Stimulated activated CD8-positive, alpha-beta memory T cell treated with anti-CD3 and anti-CD28 coated beads, Interleukin-7, amount 100 ng/mL, for 24 hours (primary cell): ENCODE results near the gene PPP3CA.
A peak's percentile ranks its signal among the peaks of the same experiment; 100 is the strongest.

Experiments used
- DNase-seq: peaks from one replicate; pipeline ENCODE4 v3.0.0-alpha.2; 2020; ENCODE audit warnings: low read depth

PPP3CA gene

DNA sequence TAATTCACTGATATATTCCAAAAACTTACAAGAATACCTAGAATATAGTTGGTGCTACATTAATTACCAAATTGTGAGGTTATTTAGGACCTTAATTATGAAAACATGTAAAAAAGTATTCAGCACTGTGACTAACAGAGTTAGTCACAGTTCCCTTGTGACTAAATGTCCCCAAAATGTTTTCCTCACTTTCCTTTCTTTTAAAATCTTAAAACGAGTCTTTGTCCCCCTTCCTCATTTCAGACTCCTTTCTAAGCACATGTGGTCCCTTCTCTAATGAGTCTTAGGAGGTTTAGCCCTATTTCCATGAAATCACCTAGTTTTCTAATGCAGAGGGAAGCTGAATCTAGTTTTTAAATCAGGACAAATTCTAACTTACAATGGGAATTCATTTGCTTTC lies 175.0 kb downstream of the PPP3CA start:
- DNase-seq, result no peak

- DNase-seq, result no peak
These were observed 175.6 kb downstream of the PPP3CA start for GRCh38 chr4:101171747-101172146.

DNA sequence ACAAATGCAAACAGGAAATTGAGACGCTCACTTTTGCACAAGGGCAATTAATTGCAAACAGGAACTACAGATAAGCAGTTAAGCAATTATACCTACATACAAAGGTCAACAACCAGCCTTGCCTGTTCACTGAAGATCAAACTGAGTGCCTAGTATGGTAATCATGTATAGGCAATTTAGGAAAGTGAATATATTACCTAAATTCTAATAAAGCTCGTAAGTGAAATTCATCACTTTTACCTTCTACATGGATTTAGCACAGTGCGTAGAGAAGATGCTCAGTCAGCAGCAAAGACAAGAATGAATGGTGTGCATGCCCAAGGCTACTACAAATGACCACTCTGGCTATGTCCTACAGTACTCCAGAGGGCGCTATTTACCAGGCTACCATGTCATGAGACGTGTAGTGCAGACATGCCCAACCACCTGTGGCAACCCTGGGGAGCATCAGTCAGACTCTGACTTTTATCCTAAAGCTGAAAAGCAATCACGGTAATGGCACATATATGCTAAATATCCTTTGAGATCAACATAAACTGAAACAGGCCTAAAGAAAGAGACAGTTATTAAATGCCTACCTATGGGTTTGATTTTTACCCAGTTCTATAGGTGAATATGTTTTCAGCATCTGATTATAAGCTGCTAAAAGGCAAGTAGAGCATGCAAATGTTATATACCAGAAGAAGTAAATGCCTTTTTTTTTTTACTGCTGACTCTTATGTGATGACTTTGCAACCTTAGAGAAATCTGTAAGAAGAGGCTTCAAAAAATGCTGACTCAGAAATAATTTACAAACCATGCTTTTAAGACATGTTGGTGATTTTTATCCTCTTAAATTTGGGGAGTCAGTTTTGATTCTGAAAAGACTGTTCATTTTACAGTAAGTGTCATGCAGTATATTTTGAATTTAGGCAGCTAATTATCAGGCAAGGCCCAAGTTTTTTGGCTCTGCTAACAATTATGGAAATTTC lies 178.0 kb downstream of the PPP3CA start:
- DNase-seq, result peak; percentile 6

- no peak for DNase-seq
These were observed 183.4 kb downstream of the PPP3CA start for GRCh38 chr4:101163936-101164335.

DNA sequence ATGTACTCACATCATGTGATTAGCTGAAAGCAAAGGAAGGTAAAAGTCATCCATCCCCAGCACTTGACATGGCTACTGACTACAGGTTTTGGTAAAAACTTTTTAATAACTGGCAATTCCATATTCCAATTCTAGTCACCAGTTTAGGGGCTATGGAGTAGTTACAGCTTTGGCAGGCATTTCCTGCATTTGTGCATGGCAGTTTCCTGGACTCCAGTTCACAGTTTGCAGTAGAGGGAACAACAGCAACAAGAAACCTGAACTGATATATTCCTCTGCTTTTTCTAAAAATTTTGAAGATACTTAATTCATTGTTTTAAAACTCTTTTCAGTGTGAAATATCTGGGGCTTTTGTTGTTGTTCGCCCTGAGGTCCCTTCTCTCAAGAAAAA lies 184.3 kb downstream of the PPP3CA start:
- no peak for DNase-seq

DNA sequence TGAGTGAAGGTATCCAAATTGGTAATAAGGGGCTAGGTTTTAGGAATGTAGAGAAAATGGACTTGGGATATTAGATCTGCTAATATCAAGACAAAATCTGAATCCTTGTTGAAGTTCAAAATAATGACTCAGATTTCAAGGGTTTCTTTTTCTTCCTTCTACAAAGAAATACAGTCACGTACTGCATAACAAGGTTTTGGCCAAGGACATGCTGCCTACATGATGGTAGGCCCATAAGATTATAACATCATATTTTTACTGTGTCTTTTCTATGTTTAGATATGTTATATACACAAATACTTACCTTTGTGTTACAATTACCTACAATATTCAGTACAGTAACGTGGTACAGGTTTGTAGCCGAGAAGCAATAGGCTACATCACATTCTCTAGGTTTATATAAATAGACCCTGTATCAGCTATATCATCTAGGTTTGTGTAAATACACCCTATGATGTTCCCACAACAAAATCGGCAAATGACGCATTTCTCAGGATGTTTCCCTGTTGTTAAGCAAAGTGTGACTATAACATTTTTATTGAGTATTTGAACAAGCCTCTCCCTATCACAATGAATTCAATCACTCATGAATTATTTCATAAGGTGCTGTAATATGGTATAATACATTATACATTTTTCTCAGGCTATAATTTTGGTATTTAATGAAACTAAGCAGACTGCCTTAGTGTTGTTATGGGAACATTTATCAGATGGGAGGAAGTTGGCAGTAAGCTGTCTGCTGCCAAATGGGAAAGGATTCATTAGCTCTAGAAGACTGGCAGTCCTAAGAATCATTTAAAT lies 186.3 kb downstream of the PPP3CA start:
- DNase-seq, result no peak

GRCh38 chr4:101158507-101158906 lies 188.8 kb downstream of the PPP3CA start:
- DNase-seq, result no peak

DNA sequence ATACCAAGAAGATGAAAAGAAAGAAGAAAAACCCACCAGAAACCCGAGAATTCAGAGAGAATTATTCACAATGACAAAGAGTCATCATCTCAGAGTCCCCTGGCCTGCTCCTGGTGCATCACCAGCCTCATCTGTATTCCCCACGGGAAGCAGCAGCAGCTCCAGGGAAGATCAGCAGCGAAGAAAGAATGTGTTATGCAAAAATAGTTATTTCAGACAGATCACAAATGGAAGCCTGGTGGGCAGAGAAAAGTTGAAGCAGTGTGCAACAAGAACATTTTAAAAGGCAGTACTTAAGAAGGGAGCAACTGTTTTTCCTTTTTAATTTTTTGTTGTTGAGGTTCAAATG lies 189.2 kb downstream of the PPP3CA start:
- DNase-seq, result no peak

DNA sequence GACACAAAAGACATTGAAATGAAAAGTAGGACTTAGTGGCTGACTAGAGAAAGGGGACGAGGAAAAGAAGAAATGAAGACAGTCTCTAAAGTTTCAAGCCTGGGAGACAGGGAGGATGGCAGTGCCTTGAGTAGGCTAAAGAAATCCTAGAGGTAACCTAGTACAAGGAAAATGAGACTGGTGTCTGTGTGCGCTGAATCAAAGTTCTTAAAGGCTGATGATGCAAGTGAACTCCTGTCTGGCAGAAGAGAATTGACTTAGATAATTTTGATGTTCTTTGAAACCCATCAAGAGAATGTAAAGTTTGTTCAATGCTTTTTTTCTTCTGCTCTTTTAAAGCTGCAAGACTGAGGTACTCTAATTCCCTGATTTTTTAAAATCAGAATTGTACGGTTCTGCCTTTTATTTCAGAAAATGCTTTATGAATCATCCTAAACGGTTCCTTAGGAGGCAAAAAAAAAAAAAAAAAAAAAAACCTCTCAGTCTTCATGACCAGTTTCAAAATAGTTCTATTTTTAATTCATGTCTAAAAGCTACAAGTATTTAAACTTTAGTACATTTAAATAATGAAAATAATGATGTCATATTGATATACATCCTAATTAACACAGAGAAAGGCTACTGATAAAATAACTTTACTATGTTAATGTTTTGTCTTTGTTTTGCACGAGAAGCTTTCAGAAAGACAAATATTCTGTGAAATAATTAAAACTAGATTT lies 189.8 kb downstream of the PPP3CA start:
- no peak for DNase-seq

DNA sequence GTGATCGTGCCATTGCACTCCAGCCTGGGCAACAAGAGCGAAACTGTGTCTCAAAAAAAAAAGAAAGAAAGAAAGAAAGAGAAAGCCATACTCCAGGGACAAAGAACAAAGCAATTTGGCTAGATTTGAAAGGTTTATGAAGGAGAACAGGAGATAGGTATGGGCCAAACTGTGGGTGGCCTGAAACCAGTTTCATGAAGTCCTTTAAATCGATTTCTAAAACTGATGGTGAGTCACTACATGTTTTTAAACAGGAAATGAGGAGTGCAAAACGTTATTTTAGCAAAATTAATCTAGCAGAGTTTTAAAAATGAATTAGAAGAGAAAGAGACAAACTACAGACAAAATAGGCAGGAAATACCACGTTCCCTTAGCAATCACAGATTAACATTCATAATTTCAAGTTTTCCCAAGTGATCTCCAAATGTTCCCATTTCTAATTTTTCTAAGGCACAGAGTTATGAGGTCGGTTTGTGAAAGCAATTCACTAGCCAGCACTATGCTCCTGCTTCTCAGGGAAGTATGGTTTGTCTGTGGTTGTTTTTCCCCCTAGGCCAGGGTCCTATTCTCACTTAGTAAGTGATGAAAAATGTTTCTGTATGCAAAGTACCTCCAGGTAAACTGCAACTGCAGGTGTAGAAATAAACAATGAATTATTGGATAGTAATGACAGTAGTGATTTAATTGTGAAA lies 190.6 kb downstream of the PPP3CA start:
- no peak for DNase-seq

DNA sequence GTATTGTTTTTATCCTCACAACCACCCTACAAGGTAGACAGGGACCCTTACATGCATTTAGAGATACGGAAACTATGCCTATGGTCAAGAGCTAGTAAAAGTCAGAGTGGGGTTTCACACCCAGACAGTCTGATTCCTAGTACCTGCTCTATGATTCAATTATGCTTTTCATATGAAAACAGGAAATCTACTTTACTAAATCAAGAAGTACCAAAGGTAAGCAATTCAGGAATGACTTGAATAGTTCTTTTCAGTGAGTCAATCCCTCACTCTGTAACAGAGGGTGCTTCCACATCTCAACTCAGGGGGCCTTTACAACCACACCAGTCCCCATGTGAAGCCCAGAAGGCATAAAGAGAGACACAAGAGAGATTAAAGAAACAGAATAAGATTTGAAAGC lies 191.4 kb downstream of the PPP3CA start:
- DNase-seq, result no peak

- DNase-seq, result no peak
These were observed 192.0 kb downstream of the PPP3CA start for GRCh38 chr4:101155368-101155767.

GRCh38 chr4:101153653-101154052 lies 193.7 kb downstream of the PPP3CA start:
- DNase-seq, result no peak

- no peak for DNase-seq
These were observed 194.8 kb downstream of the PPP3CA start for GRCh38 chr4:101152521-101152920.

GRCh38 chr4:101148551-101148950 lies 198.8 kb downstream of the PPP3CA start:
- no peak for DNase-seq

- no peak for DNase-seq
These were observed 200.0 kb downstream of the PPP3CA start for GRCh38 chr4:101147283-101147682.

GRCh38 chr4:101145021-101145420 lies 202.3 kb downstream of the PPP3CA start:
- no peak for DNase-seq

DNA sequence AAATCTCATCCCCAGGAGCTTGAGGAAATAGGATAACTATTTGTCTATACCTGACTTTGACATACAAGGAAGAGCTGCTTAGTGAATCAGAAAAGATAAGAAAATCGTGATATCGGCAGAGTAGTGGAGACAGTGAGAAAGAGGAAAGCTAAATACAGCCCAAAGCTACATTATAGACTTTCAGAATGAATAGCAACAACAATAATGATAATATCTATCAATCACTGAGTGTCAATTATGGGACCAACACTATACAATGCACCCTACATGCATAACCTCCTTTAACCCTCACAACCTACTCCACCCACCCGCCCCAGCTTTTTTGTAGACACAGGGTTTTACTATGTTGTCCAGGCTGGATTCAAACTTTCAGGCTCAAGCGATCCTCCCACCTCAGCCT lies 205.1 kb downstream of the PPP3CA start:
- no peak for DNase-seq

DNA sequence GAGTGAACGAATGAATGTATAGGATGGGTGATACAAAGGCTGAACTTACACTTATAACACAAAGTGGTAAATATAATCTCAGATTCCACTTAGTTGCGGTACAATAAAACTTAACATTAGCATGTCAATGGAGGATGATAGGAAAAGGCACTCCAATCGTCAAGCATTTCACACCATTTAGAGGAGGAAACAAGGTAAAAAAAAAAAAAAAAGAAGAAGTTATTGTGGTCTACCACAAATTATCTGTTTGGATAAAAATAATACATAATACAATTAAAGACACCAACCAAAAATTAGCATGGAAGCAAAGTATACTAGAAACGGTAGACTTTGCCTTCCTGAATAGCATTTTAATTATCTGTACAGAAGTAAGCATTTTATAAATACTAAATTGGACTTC lies 205.5 kb downstream of the PPP3CA start:
- DNase-seq, result no peak

GRCh38 chr4:101141230-101141629 lies 206.1 kb downstream of the PPP3CA start:
- DNase-seq, result no peak

DNA sequence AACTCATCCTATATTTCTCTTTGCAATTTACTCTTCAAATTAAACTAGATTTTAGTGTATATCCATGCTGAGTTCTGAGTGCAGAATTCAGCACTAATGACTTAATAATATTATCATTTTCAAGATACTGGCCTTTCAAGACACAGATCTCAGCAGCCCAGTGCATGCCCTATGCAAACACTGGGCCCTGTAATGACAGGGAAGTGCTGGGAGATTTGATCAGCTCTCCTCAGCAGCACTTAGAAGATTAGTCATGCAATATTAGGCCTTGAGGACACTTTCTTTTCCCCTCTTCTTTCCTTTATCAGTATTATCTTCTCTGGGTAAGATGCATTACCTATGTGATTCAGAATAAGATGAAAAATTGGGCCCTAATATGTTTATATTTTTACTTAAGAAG lies 207.1 kb downstream of the PPP3CA start:
- DNase-seq, result no peak
